WTC11 (cell line): ENCODE data around the gene LMF2.

Experiments used
- NFE2L1 ChIP-seq: sonication (generic); formaldehyde crosslinking; IDR thresholded peaks from 2 replicates; pipeline ENCODE4 v1.8.1; 2023; ENCODE audit warnings: missing genetic modification reagents
- TF ChIP-seq, protein P1 (sequence below): fragments of 200-600 bp; IDR thresholded peaks from 2 replicates; pipeline ENCODE4 v1.8.0; 2022; ENCODE audit warnings: antibody characterized with exemption

DNA sequence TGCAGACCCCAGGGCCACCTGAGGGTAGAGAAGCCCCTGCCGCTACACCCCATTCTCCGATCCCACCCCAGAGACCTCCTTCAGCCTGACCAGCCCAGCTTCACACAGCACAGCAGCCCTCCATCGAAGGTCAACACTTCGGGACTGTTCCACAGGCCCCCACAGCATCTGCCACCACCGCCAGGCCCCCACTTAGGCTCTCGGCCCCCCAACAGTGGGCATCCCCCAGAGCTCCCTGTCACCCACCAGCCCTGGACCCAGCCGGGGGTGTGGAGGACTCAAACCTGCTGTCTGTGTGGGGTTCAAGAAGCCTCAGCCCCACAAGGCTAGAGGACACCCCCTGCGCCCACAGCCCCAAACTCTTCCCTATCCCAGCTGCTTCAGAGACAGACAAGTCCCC lies 38.9 kb downstream of the LMF2 start:
- TF ChIP-seq, protein P1, sequence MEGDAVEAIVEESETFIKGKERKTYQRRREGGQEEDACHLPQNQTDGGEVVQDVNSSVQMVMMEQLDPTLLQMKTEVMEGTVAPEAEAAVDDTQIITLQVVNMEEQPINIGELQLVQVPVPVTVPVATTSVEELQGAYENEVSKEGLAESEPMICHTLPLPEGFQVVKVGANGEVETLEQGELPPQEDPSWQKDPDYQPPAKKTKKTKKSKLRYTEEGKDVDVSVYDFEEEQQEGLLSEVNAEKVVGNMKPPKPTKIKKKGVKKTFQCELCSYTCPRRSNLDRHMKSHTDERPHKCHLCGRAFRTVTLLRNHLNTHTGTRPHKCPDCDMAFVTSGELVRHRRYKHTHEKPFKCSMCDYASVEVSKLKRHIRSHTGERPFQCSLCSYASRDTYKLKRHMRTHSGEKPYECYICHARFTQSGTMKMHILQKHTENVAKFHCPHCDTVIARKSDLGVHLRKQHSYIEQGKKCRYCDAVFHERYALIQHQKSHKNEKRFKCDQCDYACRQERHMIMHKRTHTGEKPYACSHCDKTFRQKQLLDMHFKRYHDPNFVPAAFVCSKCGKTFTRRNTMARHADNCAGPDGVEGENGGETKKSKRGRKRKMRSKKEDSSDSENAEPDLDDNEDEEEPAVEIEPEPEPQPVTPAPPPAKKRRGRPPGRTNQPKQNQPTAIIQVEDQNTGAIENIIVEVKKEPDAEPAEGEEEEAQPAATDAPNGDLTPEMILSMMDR = no peak
- TF ChIP-seq NFE2L1 (CRISPR knock-in tag) = no peak
